Body of pancreas (tissue), 4 donors: Measurements from ENCODE around the gene ATG10. TPM values are rescaled to one million over a fixed set of nuclear protein-coding genes. Genes with fewer than 3 reads are reported as not detected.

ENCODE experiments used
- ATAC-seq: fragments of 150-250 bp; one replicate; pipeline ENCODE4 v1.9.1; 2016
- DNase-seq, 4 donors: peaks; one replicate each; pipeline ENCODE4 v3.0.0-alpha.2; 2019
- H3K27ac ChIP-seq, 4 donors: fragments of 200-600 bp; sonication (generic); 1 replicate in 3 of 4; 2 replicates in 1 of 4; pipeline versions ENCODE4 v1.5.1 to v1.6.1; 2016 to 2019; ENCODE audit warnings: mild to moderate bottlenecking in 1 of 4, mixed read lengths in 1 of 4, moderate library complexity in 1 of 4
- H3K27me3 ChIP-seq, 2 donors: fragments of 200-600 bp; sonication (generic); one replicate each; pipeline ENCODE4 v1.6.0; 2016; ENCODE audit warnings: mild to moderate bottlenecking in 1 of 2
- H3K36me3 ChIP-seq, 2 donors: fragments of 200-600 bp; sonication (generic); replicated peaks in 1 of 2; 2 replicates each; pipeline ENCODE4 v1.5.1; 2016; ENCODE audit warnings: low read depth in 2 of 2; ENCODE audit not compliant: insufficient read depth in 1 of 2
- H3K4me1 ChIP-seq: fragments of 200-600 bp; sonication (generic); one replicate; pipeline ENCODE4 v1.6.0; 2016
- H3K4me3 ChIP-seq, 2 donors: fragments of 200-600 bp; sonication (generic); 1 replicate in 1 of 2; 2 replicates in 1 of 2; pipeline ENCODE4 v1.5.1; 2016 to 2019
- H3K9me3 ChIP-seq, 3 donors: fragments of 200-600 bp; sonication (generic); 1 replicate in 2 of 3; 2 replicates in 1 of 3; pipeline ENCODE4 v1.5.1; 2016
- POLR2A ChIP-seq, 3 donors: fragments of 450-650 bp; IDR thresholded peaks; one replicate each; pipeline ENCODE4 v1.6.1; 2016; ENCODE audit warnings: antibody characterized with exemption in 3 of 3, mild to moderate bottlenecking in 2 of 3
- WGBS, 2 donors: methylation state at CpG; one replicate each; pipeline ENCODE4 v1.1.5; 2017; 5-methylcytosine and 5-hydroxymethylcytosine counted together
- intact Hi-C: fragments of 100-400 bp; cut with DNase I; formaldehyde crosslinking; loops from one replicate; pipeline ENCODE4 v1.15.1; 2023
- total RNA-seq, 2 donors: library from RNA; depleted of rRNA; stranded (reverse); fragments of >200 nt; gene quantifications; one replicate each; pipeline ENCODE4 v1.1.0, GENCODE V29; 2016
- TF ChIP-seq, protein P1 (sequence below), 7 experiments: fragments of 450-650 bp in 4 of 7; fragments of 200-600 bp in 3 of 7; sonication (generic) in 3 of 7; IDR thresholded peaks; one replicate each; pipeline ENCODE4 v1.5.1; 2016 to 2019; ENCODE audit warnings: antibody characterized with exemption in 7 of 7

ATG10 gene
- total RNA-seq, 2 donors from 2014 or later = 2.9 to 4.6 TPM

DNA sequence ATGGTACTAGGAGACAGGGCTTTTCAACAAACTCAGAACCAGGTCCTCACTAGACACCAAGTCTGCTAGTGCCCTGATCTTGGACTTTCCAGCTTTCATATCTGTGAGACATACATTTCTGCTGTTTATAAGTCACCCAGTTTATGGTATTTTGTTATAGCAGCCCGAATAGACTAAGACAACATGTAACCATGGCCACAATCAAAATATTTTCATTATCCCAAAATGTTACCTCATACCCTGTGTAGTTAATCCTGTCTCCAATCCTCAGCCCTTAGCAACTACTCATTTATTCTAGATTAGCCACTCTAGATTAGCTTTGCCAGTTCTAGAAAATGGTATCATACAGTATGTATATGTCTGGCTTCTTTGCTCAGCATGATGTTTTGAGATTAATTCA, 6.3 kb upstream of the ATG10 start:
- Histone ChIP-seq H3K27me3 (no peaks in the 10 kb centered on the region), H3K4me3 (no peak overlapping the region), H3K27ac (no peak overlapping the region), H3K4me1 (no peaks in the 10 kb centered on the region), H3K36me3 (no peaks in the 10 kb centered on the region), H3K9me3 (no peaks in the 10 kb centered on the region)
- ATAC-seq = no peak
- DNase-seq = no peak
- TF ChIP-seq POLR2A (IDR thresholded peaks at IDR 0.05) = no peak
- intact Hi-C loops = no loop called here
- 50 to 52% methylated on average over 1 of the region's 1 CpG for WGBS, 2 donors

DNA sequence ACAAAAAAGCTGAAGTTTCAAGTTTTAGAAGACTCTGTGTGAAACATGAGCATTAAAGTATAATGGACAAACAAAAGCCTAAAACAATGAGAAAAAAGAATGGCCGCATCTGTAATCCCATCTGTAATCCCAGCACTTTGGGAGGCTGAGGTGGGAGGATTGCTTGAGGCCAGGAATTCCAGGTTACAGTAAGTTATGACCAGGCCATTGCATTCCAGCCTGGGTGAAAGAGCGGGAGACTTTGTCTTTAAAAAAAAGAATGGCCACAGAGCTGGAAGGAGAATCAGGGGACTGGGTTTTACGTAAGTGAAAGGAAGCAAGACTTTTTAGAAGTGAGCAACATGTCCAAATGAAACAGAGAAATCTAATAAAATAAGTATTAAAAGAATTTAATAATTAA, 2.6 kb upstream of the ATG10 start:
- Histone ChIP-seq H3K27me3 (no peaks in the 10 kb centered on the region), H3K27ac (no peak overlapping the region), H3K9me3 (no peaks in the 10 kb centered on the region), H3K36me3 (no peaks in the 10 kb centered on the region), H3K4me1 (peaks cover 11% of the 10 kb centered on the region), H3K4me3 (no peak overlapping the region)
- 89 to 94% methylated on average over 3 of the region's 3 CpGs for WGBS, 2 donors
- ATAC-seq (no peak), DNase-seq (no peak)
- TF ChIP-seq POLR2A (IDR thresholded peaks at IDR 0.05) = no peak
- TF ChIP-seq, protein P1, sequence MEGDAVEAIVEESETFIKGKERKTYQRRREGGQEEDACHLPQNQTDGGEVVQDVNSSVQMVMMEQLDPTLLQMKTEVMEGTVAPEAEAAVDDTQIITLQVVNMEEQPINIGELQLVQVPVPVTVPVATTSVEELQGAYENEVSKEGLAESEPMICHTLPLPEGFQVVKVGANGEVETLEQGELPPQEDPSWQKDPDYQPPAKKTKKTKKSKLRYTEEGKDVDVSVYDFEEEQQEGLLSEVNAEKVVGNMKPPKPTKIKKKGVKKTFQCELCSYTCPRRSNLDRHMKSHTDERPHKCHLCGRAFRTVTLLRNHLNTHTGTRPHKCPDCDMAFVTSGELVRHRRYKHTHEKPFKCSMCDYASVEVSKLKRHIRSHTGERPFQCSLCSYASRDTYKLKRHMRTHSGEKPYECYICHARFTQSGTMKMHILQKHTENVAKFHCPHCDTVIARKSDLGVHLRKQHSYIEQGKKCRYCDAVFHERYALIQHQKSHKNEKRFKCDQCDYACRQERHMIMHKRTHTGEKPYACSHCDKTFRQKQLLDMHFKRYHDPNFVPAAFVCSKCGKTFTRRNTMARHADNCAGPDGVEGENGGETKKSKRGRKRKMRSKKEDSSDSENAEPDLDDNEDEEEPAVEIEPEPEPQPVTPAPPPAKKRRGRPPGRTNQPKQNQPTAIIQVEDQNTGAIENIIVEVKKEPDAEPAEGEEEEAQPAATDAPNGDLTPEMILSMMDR (IDR thresholded peaks at IDR 0.05) = no peak
- intact Hi-C loops = no loop called here

DNA sequence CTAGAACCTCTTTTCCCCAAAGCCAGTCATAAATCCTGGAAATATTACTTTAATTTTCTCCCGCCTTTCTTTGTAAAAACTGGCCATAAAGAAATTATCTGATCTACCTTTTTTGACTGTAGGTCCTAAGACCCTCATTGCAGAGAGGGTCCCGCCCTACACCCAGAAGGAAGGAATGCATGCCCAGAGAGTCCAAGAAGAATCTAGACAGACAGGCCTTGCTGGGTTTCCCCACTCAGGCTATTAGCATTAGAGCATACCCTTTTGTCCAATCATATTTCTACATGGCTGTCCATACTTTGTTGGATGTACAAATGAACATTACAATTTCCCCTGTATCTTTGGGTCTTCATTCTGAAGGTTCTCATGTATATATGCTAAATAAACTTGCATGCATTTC, 1.9 kb upstream of the ATG10 start:
- WGBS, 2 donors = 95 to 97% methylated on average over 2 of the region's 2 CpGs
- H3K27ac ChIP-seq = no peak overlapping the region
- TF ChIP-seq, protein P1 (IDR thresholded peaks at IDR 0.05) = no peak
- no peak for TF ChIP-seq POLR2A (IDR thresholded peaks at IDR 0.05)
- no peak for ATAC-seq
- H3K4me1 ChIP-seq = peaks cover 11% of the 10 kb centered on the region
- DNase-seq = no peak
- no peaks in the 10 kb centered on the region for H3K36me3 ChIP-seq
- intact Hi-C loops = no loop called here
- H3K27me3 ChIP-seq = no peaks in the 10 kb centered on the region
- H3K9me3 ChIP-seq = no peaks in the 10 kb centered on the region
- H3K4me3 ChIP-seq = no peak overlapping the region

DNA sequence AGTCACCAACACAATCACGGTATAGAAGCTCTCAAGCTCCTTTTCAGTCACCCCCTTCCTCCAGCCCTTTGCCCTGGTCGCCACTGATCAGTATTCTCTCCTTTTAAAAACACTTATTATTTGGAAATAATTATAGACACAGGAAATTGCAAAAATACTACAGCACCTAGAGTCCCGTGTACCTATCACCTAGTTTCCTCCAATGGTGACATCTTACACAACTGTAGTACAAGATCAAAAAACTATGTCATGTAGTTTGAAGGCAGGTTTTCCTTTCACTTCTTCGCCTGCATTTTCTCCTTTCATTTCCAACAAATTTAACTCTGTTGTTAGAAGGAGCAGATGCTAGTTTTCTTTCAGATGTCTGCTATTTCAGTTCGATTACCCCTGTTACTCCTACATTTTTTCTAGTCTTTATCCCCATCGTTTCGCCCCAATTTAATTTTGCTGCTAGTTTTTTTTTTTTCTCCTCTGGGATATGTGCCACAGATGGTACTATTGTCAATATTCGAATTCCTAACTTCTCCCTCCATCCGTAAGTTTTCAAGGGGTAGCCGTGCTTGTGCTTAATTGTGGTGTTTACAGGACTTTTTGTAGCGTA, 612 bp upstream of the ATG10 start:
- 0 to 1% methylated on average over 11 of the region's 11 CpGs for WGBS, 2 donors
- DNase-seq (peak in 1 of 4 donors; percentile 14), ATAC-seq (peak; percentile 22)
- H3K9me3 ChIP-seq = no peaks in the 10 kb centered on the region
- no peaks in the 10 kb centered on the region for H3K36me3 ChIP-seq
- intact Hi-C loops = no loop called here
- peaks cover 11% of the 10 kb centered on the region for H3K4me1 ChIP-seq
- H3K27ac ChIP-seq = peak overlapping the region; percentile 96 to 100 (median 98)
- TF ChIP-seq, protein P1 (IDR thresholded peaks at IDR 0.05) = no peak
- no peak for TF ChIP-seq POLR2A (IDR thresholded peaks at IDR 0.05)
- H3K27me3 ChIP-seq = no peaks in the 10 kb centered on the region
- peak overlapping the region; percentile 25 to 41 for H3K4me3 ChIP-seq

DNA sequence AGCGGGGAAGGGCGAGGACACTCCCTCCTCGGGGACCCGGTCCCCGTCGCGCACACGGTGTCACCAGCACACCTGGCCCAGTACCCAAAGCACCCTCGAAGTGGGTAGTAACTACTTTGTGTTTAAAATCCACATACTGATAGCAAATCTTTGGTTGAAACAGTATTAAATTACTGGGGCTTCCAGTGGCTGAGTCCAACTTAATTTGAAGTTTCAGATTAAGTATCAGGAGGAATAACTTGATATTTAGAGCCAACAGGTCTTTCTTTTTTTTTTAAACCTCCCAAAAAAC, 615 bp downstream of the ATG10 start:
- TF ChIP-seq POLR2A (IDR thresholded peaks at IDR 0.05) = no peak
- TF ChIP-seq, protein P1 (IDR thresholded peaks at IDR 0.05) = no peak
- Histone ChIP-seq H3K9me3 (no peaks in the 10 kb centered on the region), H3K27me3 (no peaks in the 10 kb centered on the region), H3K27ac (peak overlapping the region; percentile 96 to 100 (median 98)), H3K36me3 (no peaks in the 10 kb centered on the region), H3K4me1 (peaks cover 11% of the 10 kb centered on the region), H3K4me3 (peak overlapping the region; percentile 25 to 41)
- intact Hi-C loops = no loop called here
- no peak for ATAC-seq
- DNase-seq = no peak
- 1 to 2% methylated on average over 9 of the region's 9 CpGs for WGBS, 2 donors
